Stimulated activated CD8-positive, alpha-beta memory T cell treated with anti-CD3 and anti-CD28 coated beads, Interleukin-4, amount 100 ng/mL, for 24 hours (primary cell): Measurements from ENCODE around the gene ARID5B.

Source experiments
- DNase-seq: peaks from one replicate; pipeline ENCODE4 v3.0.0-alpha.2; 2020; ENCODE audit warnings: low read depth

The ARID5B gene

GRCh38 chr10:61905837-61906561, 4.5 kb downstream of the ARID5B start:
- no peak for DNase-seq

DNA sequence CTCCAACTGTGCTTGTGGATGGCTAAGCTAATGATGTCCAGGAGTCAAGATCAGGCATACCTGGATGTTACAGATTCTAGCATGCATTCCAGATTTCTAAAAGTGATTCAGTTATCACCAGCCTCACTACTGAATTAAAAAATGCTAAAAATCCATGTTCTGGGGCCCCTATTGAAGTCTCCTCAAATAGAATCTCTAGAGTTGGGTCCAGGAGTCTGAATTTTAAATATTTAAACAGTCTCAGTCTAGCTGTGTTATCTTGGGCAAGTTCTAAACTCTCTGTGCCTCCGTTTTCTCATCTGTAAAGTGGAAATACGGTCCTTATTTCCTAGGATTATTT, 5.0 kb downstream of the ARID5B start:
- DNase-seq, result no peak

DNA sequence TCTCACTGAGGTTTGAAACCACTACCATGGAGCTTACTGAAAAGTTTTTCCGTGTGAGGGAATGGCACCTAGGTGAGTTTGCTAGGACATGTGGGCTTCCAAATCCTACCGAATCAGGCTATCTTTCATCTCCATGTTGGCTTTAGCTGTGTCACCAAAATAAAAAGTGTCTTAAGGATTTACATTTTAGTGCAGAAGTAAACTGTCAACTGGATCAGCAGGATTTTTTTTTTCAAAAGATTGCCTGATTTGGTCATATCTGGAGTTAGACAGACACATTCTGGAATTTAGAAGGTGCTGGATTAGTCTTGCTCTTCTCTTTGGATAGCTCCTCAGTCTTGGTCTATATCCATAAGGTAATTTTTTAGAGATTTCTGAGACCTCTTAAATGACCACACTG, 5.5 kb downstream of the ARID5B start:
- no peak for DNase-seq

GRCh38 chr10:61907587-61907986, 6.1 kb downstream of the ARID5B start:
- DNase-seq, result no peak

GRCh38 chr10:61910226-61910805, 8.8 kb downstream of the ARID5B start:
- no peak for DNase-seq

GRCh38 chr10:61910894-61911293, 9.4 kb downstream of the ARID5B start:
- DNase-seq, result no peak

DNA sequence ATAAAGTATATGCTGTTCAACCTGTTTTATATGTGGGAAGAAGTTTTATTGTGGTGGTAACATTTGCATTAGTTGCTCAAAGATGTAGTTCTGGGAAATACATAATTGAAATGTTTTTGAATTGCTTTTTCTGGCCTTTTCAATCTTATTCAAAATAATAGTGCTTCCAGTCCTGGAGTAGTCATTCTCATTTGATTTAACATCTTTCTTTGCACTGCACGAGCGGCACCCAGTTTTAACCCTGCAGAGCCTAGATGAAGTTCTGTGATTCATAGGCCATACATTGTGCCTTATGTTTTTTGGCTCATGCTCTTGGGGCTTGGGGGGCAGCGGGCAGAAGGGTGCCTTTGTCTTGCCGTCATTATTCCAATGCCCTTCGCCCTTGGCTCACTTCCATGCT, 9.9 kb downstream of the ARID5B start:
- no peak for DNase-seq

GRCh38 chr10:61912981-61913380, 11.5 kb downstream of the ARID5B start:
- no peak for DNase-seq

- no peak for DNase-seq
Observed at GRCh38 chr10:61918140-61918539, 16.6 kb downstream of the ARID5B start.

- no peak for DNase-seq
Observed at GRCh38 chr10:61918989-61919388, 17.5 kb downstream of the ARID5B start.

DNA sequence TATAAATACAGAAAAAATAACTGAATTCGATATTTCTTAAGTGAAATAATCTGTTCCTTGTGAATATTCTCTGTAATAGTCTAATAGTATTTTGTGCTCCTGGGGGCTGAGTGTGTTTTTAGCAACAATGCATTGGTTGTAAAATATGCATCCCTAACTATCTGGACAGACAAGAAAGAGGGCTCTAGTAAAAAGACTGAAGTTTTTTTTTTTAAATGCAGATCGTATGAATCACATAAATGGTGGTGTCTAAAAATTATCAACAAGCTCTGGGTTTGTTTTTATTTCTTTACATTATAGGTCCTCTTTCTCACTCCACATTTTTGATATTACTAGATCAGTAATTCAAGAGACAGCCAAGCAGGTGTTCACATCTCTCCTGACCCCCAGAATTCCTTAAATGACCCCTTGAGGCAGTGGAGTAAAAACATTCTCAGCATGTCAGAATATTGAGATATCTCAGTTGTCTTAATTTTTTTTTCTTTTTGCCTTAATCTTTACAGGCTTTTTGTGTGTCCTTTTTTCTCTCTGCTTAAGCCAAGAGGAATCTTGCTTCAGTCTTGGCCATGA, 18.2 kb downstream of the ARID5B start:
- no peak for DNase-seq

DNA sequence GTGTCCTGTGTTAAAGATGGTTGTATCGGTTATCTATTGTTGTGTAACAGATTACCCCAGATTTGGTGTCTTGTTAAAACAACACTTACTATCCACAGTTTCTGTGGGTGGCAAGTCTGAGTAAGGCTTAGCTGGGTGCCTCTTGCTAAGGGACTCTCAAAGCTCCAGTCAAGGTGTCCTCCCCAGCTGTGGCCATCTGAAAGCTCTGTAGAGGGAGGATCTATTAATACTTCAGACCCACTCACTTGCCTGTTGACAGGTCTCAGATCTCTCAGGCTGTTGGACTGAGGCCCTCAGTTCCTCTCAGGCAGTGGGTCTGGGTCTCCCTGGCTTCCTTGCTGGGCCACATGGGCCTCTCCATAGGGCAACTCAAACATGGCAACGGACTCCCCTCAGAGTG, 19.6 kb downstream of the ARID5B start:
- DNase-seq, result no peak

GRCh38 chr10:61923210-61923949, 21.9 kb downstream of the ARID5B start:
- DNase-seq, result no peak

GRCh38 chr10:61923950-61924274, 22.4 kb downstream of the ARID5B start:
- no peak for DNase-seq

DNA sequence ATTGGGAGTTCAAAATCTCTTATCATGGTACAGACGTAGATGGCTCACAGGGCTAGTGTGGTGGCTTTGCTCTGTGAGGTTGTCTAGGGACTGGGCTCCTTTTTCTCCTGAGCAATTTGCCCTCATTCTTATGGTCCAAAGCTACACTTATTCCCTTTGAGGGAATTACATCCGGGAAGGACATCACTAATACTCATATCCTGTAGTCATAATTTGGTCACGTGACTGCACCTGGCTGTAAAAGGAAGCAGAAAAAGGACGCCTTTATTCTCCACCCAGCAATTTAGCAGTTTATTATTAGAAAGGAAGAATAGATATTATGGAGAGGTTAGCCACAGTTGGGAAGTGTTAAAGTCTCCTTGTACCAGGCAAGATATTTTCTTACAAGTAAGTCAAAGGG, 28.1 kb downstream of the ARID5B start:
- DNase-seq, result no peak

GRCh38 chr10:61931620-61932332, 30.3 kb downstream of the ARID5B start:
- DNase-seq, result no peak

DNA sequence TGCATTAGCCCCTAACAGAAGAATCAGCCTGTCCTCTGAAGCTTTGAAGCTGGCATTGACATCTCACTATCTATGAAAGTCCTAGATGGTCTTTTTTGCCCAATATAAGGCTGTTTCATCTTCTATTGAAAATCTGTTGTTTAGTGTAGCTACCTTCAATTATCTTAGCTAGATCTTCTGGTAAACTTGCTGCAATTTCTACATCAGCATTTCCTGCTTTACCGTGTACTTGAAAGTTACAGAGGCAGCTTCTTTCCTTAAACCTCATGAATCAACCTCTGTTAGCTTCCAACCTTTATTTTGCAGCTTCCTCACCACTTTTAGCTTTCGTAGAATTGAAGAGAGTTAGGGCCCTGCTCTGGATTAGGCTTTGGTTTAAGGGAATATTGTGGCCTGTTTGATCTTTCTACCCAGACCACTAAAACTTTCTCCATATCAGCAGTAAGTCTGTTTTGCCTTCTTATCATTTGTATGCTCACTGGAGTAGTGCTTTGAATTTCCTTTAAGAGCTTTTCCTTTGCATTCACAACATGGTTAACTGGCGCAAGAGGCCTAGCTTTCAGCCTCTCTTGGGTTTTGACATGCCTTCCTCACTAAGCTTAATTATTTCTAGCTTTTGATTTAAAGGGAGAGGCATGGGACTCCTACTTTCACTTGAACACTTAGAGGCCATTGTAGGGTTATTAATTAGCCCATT, 32.5 kb downstream of the ARID5B start:
- DNase-seq, result no peak

DNA sequence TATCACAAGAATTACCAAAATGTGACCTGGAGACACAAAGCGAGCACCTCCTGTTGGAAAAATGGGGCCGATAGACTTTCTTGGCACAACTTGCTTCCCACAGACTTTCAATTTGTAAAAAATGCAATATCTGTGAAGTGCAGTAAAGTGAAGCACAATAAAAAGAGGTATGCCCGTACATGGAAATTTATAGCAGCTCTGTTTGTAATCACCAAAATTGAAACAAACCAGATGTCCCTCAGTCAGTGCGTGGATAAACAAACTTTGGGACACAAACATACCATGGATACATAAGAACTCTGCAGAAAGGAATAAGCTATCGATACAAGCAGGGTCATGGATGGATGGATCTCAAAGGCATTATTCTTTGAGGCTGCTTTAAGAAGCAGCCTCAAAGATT, 33.6 kb downstream of the ARID5B start:
- no peak for DNase-seq

GRCh38 chr10:61936770-61937169, 35.3 kb downstream of the ARID5B start:
- no peak for DNase-seq

- no peak for DNase-seq
Observed at GRCh38 chr10:61937631-61938351, 36.3 kb downstream of the ARID5B start.

DNA sequence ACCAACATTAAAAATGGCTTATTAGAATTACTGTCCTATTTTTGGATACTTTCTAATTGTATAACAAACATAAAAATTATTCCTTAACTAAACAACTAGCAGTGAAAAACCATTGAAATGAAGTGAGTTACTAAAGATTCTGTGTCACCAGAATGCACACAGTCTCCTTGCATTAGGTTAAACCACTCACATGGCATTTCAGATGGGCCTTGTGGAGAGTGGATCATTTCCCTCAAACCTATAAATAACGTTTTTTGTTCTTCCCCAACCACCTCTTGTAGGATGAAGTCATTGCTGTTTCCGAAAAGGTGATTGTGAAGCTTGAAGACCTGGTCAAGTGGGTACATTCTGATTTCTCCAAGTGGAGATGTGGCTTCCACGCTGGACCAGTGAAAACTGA, 38.4 kb downstream of the ARID5B start:
- no peak for DNase-seq
